ENCODE results near the gene ATP6V1C2.

ATP6V1C2 gene

GRCh38 chr2:10794876-10795275 is 73.4 kb downstream of the ATP6V1C2 start:
- DNase-seq: no peak
- H3K4me3 ChIP-seq (ENCODE audit: low read depth, low read length): no peak overlapping the region
- H4K8ac ChIP-seq (ENCODE audit: low read depth, low read length): no peak overlapping the region
- H3K79me1 ChIP-seq (ENCODE audit: low read length): no peaks in the 10 kb centered on the region
- no peak overlapping the region for H2AFZ ChIP-seq (ENCODE audit: insufficient read depth, low read length, poor library complexity)
- H3K27me3 ChIP-seq (ENCODE audit: insufficient read depth, low read length): no peaks in the 10 kb centered on the region
- no peak overlapping the region for H3K27ac ChIP-seq (ENCODE audit: low read depth, low read length)
- no peak overlapping the region for H4K91ac ChIP-seq (ENCODE audit: low read depth, low read length)
- H2BK120ac ChIP-seq (ENCODE audit: insufficient read depth, low read length, poor library complexity): no peak overlapping the region
- no peak overlapping the region for H3K23ac ChIP-seq (ENCODE audit: low read length)
- no peaks in the 10 kb centered on the region for H3K4me1 ChIP-seq (ENCODE audit: control insufficient read depth in 1 of 2, insufficient read depth in 2 of 2, low read length in 2 of 2)
- H3K9ac ChIP-seq (ENCODE audit: low read length): no peak overlapping the region
- no peak overlapping the region for H2BK5ac ChIP-seq (ENCODE audit: low read depth, low read length, poor library complexity)
- H3K36me3 ChIP-seq (ENCODE audit: control insufficient read depth in 1 of 2, insufficient read depth in 2 of 2, low read length in 2 of 2): peaks cover 22 to 52% of the 10 kb centered on the region in 2 experiments
- H2BK12ac ChIP-seq (ENCODE audit: low read length): no peak overlapping the region
- H3K9me3 ChIP-seq (ENCODE audit: insufficient read depth, low read depth, low read length): no peaks in the 10 kb centered on the region
- no peaks in the 10 kb centered on the region for H3K79me2 ChIP-seq (ENCODE audit: control insufficient read depth, insufficient read depth, low read length, poor library complexity)
- H3K4me2 ChIP-seq (ENCODE audit: low read length): no peak overlapping the region
- no peak overlapping the region for H4K12ac ChIP-seq (ENCODE audit: low read depth, low read length)
- H3K14ac ChIP-seq (ENCODE audit: low read length): no peak overlapping the region
- H3K18ac ChIP-seq (ENCODE audit: low read length): no peak overlapping the region
- H3K4ac ChIP-seq (ENCODE audit: low read depth, low read length): no peak overlapping the region
- no CpG with 5 or more reads among the region's 5 CpGs for WGBS (ENCODE audit: extremely low coverage, insufficient coverage, insufficient read length)
- H2AK5ac ChIP-seq (ENCODE audit: low read length): no peak overlapping the region

DNA sequence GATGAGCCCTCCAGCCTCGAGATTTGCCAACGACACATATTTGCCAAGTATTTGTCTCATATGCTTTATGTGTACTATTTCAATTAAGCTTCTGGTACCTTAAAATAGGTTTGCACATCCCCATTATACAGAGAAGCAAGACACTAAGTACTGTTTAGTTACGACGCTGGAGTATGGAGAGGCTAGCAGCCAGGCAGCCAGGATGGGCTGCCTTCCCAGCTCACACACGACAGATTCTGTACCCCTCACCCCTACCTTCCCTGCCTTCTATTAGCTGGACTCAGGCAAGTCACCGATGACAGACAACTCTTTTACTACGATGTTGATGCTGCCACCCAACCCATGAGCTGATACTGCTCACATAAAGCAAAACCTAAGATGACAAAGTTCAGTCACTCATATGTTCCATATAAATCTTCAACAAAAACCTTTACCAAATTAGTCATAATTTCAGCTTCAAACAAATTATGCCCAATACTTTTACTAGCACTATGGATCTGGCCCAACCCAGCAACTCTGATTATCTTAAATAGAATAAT is 74.1 kb downstream of the ATP6V1C2 start:
- no peak overlapping the region for H2BK5ac ChIP-seq (ENCODE audit: low read depth, low read length, poor library complexity)
- no peak overlapping the region for H4K12ac ChIP-seq (ENCODE audit: low read depth, low read length)
- no peak overlapping the region for H3K4me3 ChIP-seq (ENCODE audit: low read depth, low read length)
- H3K79me2 ChIP-seq (ENCODE audit: control insufficient read depth, insufficient read depth, low read length, poor library complexity): no peaks in the 10 kb centered on the region
- no peak overlapping the region for H3K4ac ChIP-seq (ENCODE audit: low read depth, low read length)
- WGBS (ENCODE audit: extremely low coverage, insufficient coverage, insufficient read length): no CpG with 5 or more reads among the region's 7 CpGs
- H3K27ac ChIP-seq (ENCODE audit: low read depth, low read length): no peak overlapping the region
- no peak overlapping the region for H4K8ac ChIP-seq (ENCODE audit: low read depth, low read length)
- no peak overlapping the region for H2BK12ac ChIP-seq (ENCODE audit: low read length)
- DNase-seq: no peak
- no peak overlapping the region for H3K4me2 ChIP-seq (ENCODE audit: low read length)
- no peak overlapping the region for H3K14ac ChIP-seq (ENCODE audit: low read length)
- H3K79me1 ChIP-seq (ENCODE audit: low read length): no peaks in the 10 kb centered on the region
- H2AFZ ChIP-seq (ENCODE audit: insufficient read depth, low read length, poor library complexity): no peak overlapping the region
- H2AK5ac ChIP-seq (ENCODE audit: low read length): no peak overlapping the region
- no peak overlapping the region for H2BK120ac ChIP-seq (ENCODE audit: insufficient read depth, low read length, poor library complexity)
- H3K4me1 ChIP-seq (ENCODE audit: control insufficient read depth in 1 of 2, insufficient read depth in 2 of 2, low read length in 2 of 2): no peaks in the 10 kb centered on the region
- no peak overlapping the region for H4K91ac ChIP-seq (ENCODE audit: low read depth, low read length)
- no peak overlapping the region for H3K23ac ChIP-seq (ENCODE audit: low read length)
- H3K36me3 ChIP-seq (ENCODE audit: control insufficient read depth in 1 of 2, insufficient read depth in 2 of 2, low read length in 2 of 2): peaks cover 22 to 50% of the 10 kb centered on the region in 2 experiments
- no peak overlapping the region for H3K18ac ChIP-seq (ENCODE audit: low read length)
- no peaks in the 10 kb centered on the region for H3K9me3 ChIP-seq (ENCODE audit: insufficient read depth, low read depth, low read length)
- H3K9ac ChIP-seq (ENCODE audit: low read length): no peak overlapping the region
- no peaks in the 10 kb centered on the region for H3K27me3 ChIP-seq (ENCODE audit: insufficient read depth, low read length)

DNA sequence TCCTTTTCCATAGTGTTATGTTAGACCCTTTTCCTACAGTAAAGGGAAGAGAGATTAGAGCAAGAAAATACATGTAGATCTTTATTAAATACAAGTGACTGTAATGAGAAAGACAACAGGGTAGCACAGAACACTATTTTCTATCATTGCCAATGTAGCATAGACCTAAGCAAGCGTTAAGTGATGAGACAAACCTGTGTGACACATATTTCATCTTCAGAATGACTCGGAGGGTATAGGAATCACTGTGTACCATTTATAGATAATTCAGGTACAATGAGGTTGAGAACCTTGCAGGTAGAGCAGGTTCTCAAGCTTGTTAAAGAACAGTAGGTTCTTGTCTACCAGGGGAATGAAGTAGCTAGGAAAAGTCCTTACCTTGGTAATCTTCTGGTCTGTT is 75.3 kb downstream of the ATP6V1C2 start:
- no peak overlapping the region for H4K12ac ChIP-seq (ENCODE audit: low read depth, low read length)
- no peak overlapping the region for H2BK5ac ChIP-seq (ENCODE audit: low read depth, low read length, poor library complexity)
- H3K9ac ChIP-seq (ENCODE audit: low read length): no peak overlapping the region
- no peak overlapping the region for H3K18ac ChIP-seq (ENCODE audit: low read length)
- no peak overlapping the region for H4K8ac ChIP-seq (ENCODE audit: low read depth, low read length)
- no peak overlapping the region for H2AFZ ChIP-seq (ENCODE audit: insufficient read depth, low read length, poor library complexity)
- no peak overlapping the region for H3K4me3 ChIP-seq (ENCODE audit: low read depth, low read length)
- no peak overlapping the region for H2BK120ac ChIP-seq (ENCODE audit: insufficient read depth, low read length, poor library complexity)
- no peak overlapping the region for H3K14ac ChIP-seq (ENCODE audit: low read length)
- H3K4ac ChIP-seq (ENCODE audit: low read depth, low read length): no peak overlapping the region
- no peak overlapping the region for H3K27ac ChIP-seq (ENCODE audit: low read depth, low read length)
- H3K23ac ChIP-seq (ENCODE audit: low read length): no peak overlapping the region
- DNase-seq: no peak
- H2BK12ac ChIP-seq (ENCODE audit: low read length): no peak overlapping the region
- H3K79me2 ChIP-seq (ENCODE audit: control insufficient read depth, insufficient read depth, low read length, poor library complexity): no peaks in the 10 kb centered on the region
- no peak overlapping the region for H3K4me2 ChIP-seq (ENCODE audit: low read length)
- H3K27me3 ChIP-seq (ENCODE audit: insufficient read depth, low read length): no peaks in the 10 kb centered on the region
- peaks cover 20 to 46% of the 10 kb centered on the region in 2 experiments for H3K36me3 ChIP-seq (ENCODE audit: control insufficient read depth in 1 of 2, insufficient read depth in 2 of 2, low read length in 2 of 2)
- no peaks in the 10 kb centered on the region for H3K9me3 ChIP-seq (ENCODE audit: insufficient read depth, low read depth, low read length)
- no peaks in the 10 kb centered on the region for H3K79me1 ChIP-seq (ENCODE audit: low read length)
- no peak overlapping the region for H4K91ac ChIP-seq (ENCODE audit: low read depth, low read length)
- no peak overlapping the region for H2AK5ac ChIP-seq (ENCODE audit: low read length)
- no CpG with 5 or more reads among the region's 2 CpGs for WGBS (ENCODE audit: extremely low coverage, insufficient coverage, insufficient read length)
- H3K4me1 ChIP-seq (ENCODE audit: control insufficient read depth in 1 of 2, insufficient read depth in 2 of 2, low read length in 2 of 2): no peaks in the 10 kb centered on the region

DNA sequence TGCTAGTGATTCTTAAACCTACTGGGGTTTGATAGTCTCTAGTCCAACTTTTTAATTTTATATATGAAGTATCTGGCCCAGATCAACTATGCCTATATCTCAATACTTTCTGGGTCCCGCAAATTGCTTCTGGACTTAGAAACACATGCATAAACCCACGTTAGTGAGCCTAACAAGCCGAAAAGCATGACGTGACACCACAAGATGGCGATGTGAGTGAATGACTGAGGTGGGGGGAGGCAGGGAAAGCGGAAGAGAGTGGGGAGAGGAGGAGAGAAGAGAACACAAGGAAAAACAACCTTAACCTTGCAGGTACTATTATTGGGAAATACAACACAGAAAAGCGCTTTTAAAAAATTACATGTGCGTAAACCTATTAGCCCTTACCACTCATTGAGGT is 77.4 kb downstream of the ATP6V1C2 start:
- H2AK5ac ChIP-seq (ENCODE audit: low read length): no peak overlapping the region
- no CpG with 5 or more reads among the region's 8 CpGs for WGBS (ENCODE audit: extremely low coverage, insufficient coverage, insufficient read length)
- no peak overlapping the region for H3K14ac ChIP-seq (ENCODE audit: low read length)

More for the DNA sequence above, 77.4 kb downstream of the ATP6V1C2 start:
- Histone ChIP-seq H4K12ac (ENCODE audit: low read depth, low read length) (no peak overlapping the region), H3K36me3 (ENCODE audit: control insufficient read depth in 1 of 2, insufficient read depth in 2 of 2, low read length in 2 of 2) (peaks cover 17 to 38% of the 10 kb centered on the region in 2 experiments), H3K27ac (ENCODE audit: low read depth, low read length) (no peak overlapping the region), H4K91ac (ENCODE audit: low read depth, low read length) (no peak overlapping the region), H3K79me2 (ENCODE audit: control insufficient read depth, insufficient read depth, low read length, poor library complexity) (peaks cover 3% of the 10 kb centered on the region), H2BK12ac (ENCODE audit: low read length) (no peak overlapping the region), H2BK120ac (ENCODE audit: insufficient read depth, low read length, poor library complexity) (no peak overlapping the region), H3K9me3 (ENCODE audit: insufficient read depth, low read depth, low read length) (no peaks in the 10 kb centered on the region), H3K4ac (ENCODE audit: low read depth, low read length) (no peak overlapping the region), H3K18ac (ENCODE audit: low read length) (no peak overlapping the region), H3K79me1 (ENCODE audit: low read length) (no peaks in the 10 kb centered on the region), H3K4me3 (ENCODE audit: low read depth, low read length) (no peak overlapping the region), H3K4me2 (ENCODE audit: low read length) (no peak overlapping the region), H3K9ac (ENCODE audit: low read length) (no peak overlapping the region), H3K23ac (ENCODE audit: low read length) (no peak overlapping the region), H3K4me1 (ENCODE audit: control insufficient read depth in 1 of 2, insufficient read depth in 2 of 2, low read length in 2 of 2) (no peaks in the 10 kb centered on the region), H2AFZ (ENCODE audit: insufficient read depth, low read length, poor library complexity) (no peak overlapping the region), H4K8ac (ENCODE audit: low read depth, low read length) (no peak overlapping the region), H3K27me3 (ENCODE audit: insufficient read depth, low read length) (no peaks in the 10 kb centered on the region), H2BK5ac (ENCODE audit: low read depth, low read length, poor library complexity) (no peak overlapping the region)
- no peak for DNase-seq

Measured in trophoblast cell (in vitro differentiated cells and primary cell).